HG02852 (cell line): Measurements from ENCODE around the gene CD59.
"Not testable (repeated sequence)": the region's sequence is repeated elsewhere in the genome, so short reads cannot be mapped to it uniquely, and the experiment has no call there.

ENCODE experiments used
- ATAC-seq: cut with Tn5 transposase; IDR thresholded peaks from one replicate; pipeline ENCODE4 v1.9.1; 2021; ENCODE audit warnings: mild to moderate bottlenecking, moderate library complexity; ENCODE audit not compliant: unreplicated experiment

The CD59 gene

DNA sequence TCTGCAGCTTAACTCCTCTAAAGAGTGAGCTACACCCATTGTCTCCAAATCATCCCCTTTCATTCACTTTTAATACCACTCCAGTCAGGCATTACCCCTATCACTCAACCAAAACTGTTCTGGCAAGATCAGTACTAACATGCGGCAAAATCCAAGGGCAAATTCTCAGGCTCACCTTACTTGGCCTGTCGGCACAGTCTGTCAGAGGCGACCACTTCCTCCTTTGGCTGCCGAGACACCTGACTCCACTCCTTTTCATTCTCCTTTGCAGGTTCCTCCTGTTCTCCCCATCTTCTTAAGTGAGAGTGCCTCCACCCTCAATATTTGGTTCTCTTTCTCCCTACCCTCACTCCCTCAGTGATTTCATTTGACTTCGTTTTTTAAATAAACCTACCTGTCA lies 39.8 kb downstream of the CD59 start:
- no peak for ATAC-seq

- ATAC-seq, result no peak
Measured at GRCh38 chr11:33695051-33695566, 41.1 kb downstream of the CD59 start.

GRCh38 chr11:33694346-33695050 lies 41.7 kb downstream of the CD59 start:
- no peak for ATAC-seq

DNA sequence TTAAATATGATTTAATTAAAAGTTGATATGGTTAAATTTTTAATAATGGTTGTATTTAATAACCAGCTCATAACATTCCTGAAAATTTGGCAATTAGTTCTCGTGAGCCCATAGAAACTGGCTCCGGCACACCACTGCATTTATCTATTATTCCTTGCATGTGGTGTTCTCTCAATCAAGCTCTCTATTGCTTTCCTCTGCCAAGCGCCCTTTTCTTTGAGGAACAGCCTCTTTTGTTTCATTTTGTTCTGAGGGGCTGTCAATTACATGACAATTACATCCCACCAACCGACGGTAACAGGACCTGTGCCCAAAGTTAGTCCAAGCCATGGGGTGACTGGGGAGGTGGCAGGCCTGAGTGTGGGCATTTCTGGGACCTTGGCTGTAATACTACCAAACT lies 43.7 kb downstream of the CD59 start:
- ATAC-seq, result no peak

DNA sequence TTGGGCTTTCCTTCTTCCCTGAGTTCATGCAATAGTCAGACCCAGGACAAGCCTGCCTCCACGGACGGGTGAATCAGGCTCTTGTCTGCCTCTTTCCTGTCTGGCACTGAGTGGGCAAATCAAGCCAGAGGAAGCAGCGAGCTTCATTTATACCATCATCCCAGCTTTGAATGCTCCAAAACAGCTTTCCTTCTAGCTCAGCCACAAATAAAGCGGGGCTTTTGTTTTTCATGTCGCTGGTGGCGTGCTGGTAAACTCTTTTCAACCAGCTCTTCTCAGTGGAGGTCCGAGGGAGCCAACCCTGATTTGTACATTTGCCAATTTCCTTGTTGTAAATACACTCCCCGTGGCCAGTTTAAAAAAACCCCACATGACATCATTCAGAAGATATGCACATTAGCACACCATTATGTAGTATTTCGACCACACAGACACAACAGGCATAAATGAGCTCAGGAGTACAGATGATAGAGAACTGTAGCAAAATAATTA lies 44.2 kb downstream of the CD59 start:
- no peak for ATAC-seq

GRCh38 chr11:33691066-33691864 lies 45.0 kb downstream of the CD59 start:
- no peak for ATAC-seq

DNA sequence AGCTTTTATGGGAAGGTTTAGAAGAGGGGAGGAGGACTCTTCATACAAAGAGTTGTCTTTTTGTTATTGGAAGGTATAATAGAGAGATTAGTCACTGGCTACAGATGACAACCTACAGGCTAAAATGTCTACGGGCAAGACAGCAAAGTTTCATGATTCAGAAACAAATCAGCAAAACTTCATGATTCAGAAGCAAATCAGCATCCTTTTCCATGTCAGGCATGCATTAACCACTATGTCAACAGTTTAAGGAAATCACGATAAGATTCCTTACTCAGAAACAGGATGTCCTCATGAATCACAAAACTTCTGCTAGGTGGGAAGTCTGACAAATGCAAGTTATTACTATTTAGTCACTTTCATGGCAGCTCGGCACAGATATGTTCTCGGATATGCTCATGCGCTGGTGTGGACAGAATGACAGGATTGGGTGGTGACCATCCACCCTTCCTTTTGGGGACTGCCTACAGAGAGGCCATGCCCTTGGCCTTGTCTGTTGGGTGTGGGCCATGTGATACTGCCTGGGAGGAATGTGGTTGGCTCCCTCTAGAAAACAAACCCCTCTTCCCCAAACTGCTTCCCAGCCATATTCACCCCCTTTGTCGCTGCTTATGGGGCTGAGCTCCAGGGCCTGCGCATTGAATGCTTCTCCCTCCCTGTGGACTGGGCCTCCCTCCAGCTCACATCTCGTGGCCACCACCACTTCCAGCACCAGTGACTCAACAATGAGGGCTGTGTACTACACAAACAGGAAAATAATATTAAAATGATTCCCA lies 45.7 kb downstream of the CD59 start:
- ATAC-seq, result no peak

- no peak for ATAC-seq
Measured at GRCh38 chr11:33689501-33689900, 46.7 kb downstream of the CD59 start.

DNA sequence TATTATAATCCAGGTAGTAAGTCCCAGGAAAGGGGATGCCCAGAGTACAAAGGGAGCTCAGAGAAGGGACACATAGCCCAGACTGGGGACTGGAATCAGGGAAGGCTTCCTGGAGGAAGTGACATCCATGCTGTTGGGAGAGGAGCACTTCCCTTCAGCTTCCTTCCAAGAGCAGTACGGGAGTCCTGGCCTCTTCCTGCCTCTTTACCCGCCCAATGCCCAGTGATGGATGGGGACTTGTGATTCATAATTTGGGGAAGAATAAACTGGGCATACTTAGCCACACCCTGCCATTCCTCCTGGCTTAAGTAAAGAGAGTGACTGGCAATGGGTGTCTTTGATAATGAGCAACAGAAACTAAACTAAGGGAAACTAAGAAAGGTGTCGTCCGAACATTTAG lies 47.1 kb downstream of the CD59 start:
- no peak for ATAC-seq

DNA sequence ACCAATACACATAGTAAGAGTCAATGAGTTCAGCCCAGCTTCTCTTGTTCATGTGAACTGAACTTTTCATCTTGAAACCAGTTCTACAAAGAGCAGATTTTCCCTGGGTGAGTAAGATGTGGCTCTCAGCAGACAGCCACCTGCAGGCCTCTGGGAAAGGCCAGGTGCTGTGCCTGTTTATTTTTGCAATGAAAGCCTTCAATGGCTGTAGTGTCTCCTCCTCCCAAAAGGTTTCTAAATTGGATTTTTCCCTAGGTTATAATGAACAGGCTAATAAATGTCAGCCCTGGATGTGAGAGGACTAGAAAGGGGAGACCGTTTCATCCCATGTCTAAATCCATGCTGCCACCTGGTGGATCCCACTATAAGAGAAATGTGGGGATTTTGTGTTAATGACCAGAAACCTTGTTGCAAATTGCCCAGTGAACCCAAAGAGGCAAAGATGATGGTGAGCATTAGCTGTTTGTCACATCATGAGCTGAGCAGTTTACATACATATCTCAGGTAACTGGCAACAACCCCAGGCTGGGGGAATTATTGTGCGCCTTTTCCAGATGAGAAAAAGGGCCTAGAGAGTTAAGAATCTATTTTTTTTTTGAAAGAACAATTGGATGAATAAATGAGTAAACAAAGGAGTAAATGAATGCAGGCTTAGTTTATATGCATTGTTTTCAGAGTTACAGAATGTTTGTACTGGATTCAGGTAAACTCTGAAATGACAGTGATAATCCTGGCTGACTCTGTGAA lies 48.3 kb downstream of the CD59 start:
- peak; percentile 81 for ATAC-seq

DNA sequence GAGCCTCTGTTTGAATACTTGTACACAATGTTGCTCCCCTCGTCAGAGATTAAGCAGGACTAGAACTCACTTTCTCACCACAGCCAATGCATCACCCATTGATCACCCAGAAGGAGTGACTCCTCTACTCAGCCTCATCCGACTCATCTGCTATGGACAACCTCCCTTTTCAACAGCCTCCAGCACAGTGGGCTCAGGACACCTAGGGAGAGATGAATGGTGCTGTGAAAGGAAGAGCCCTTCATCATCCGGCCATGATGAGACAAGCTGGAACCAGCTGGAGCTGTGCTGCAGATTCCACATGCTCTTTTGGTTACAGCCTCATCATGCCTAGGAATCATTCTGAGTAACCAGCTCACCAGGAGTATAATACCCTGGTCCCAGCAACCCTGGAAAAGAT lies 51.1 kb downstream of the CD59 start:
- ATAC-seq, result no peak

- no peak for ATAC-seq
Measured at GRCh38 chr11:33684003-33684706, 52.1 kb downstream of the CD59 start.

DNA sequence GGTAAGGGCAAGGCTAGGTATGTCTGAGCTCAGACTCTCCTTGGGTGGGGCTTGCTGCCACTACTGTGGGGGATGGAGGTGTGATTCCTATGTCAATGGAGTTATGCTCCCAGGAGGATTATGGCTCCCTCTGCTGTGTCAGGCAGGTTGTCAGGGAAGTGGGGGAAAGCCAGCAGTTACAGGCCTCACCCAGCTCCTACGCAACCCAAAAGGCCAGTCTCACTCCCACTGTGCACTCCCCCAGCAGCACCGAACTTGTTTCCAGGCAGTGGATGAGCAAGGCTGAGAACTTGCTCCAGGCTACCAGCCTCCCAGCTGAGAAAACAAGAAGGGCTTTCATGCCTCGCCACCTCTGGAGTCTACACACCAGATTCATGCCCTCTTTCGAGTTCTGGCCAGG lies 53.8 kb downstream of the CD59 start:
- ATAC-seq, result no peak

DNA sequence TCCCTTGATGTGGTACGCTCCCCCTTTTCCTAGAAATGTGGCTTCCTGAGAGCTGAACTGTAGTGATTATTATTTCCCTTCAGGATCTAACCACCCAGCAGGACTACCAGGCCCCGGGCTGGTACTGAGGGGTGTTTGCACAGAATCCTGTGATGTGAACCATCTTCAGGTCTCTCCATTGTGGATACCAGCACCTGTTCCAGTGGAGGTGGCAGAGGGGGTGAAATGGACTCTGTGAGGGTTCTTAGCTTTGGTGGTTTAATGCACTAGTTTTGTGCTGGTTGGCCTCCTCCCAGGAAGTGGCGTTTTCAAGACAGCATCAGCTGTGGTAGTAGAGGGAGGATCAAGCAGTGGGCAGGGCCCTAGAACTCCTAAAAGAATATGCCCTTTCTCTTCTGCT lies 54.2 kb downstream of the CD59 start:
- no peak for ATAC-seq

- not testable (repeated sequence) for ATAC-seq
Measured at GRCh38 chr11:33678616-33679015, 57.6 kb downstream of the CD59 start.

GRCh38 chr11:33674035-33674814 lies 62.0 kb downstream of the CD59 start:
- ATAC-seq, result no peak

DNA sequence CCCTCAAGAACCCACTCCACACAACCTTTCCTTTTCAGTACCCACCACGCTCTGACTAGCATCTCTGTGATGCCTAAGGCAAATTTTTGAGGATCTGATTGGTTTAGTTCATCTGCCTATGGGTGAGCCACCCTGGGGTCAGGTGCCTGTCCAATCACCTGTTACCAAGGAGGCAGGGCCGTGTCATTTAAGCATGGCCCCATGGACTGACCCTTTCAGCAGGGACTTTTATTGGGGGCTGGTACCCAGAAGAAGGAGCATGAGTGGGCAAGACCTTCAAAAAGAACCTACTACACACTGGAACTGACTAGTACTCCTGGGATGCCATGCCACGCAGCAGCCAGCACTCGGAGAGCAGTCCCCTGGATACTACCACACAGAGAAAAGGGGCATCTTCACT lies 64.0 kb downstream of the CD59 start:
- no peak for ATAC-seq

- ATAC-seq, result no peak
Measured at GRCh38 chr11:33670250-33671011, 65.8 kb downstream of the CD59 start.
